Right lobe of liver (tissue), 6 donors: ENCODE results near the gene DLGAP4. TPM values are rescaled to one million over a fixed set of nuclear protein-coding genes. Genes with fewer than 3 reads are reported as not detected.

Experiments used
- ATAC-seq, 4 donors: fragments of 200-7000 bp; cut with Tn5 transposase; one replicate each; pipeline ENCODE4 v1.9.1; 2020; ENCODE audit warnings: mild to moderate bottlenecking in 4 of 4, moderate library complexity in 4 of 4
- DNase-seq, 3 donors: peaks; one replicate each; pipeline ENCODE4 v3.0.0-alpha.2; 2020
- H3K27ac ChIP-seq, 3 donors: fragments of 200-600 bp; one replicate each; pipeline ENCODE4 v1.8.0; 2022
- H3K27me3 ChIP-seq, 2 donors: fragments of 200-600 bp; one replicate each; pipeline ENCODE4 v1.8.0; 2022
- H3K36me3 ChIP-seq, 4 donors: fragments of 200-600 bp; sonication (generic) in 1 of 4; one replicate each; pipeline versions ENCODE4 v1.5.1 to v1.8.0; 2017 to 2022; ENCODE audit warnings: control low read depth in 1 of 4
- H3K4me1 ChIP-seq, 4 donors: fragments of 200-600 bp; sonication (generic) in 1 of 4; one replicate each; pipeline versions ENCODE4 v1.5.1 to v1.8.0; 2017 to 2022; ENCODE audit warnings: control low read depth in 1 of 4
- H3K4me3 ChIP-seq, 3 donors: fragments of 200-600 bp; one replicate each; pipeline ENCODE4 v1.8.0; 2022
- H3K9me3 ChIP-seq, 4 donors: fragments of 200-600 bp; sonication (generic) in 1 of 4; one replicate each; pipeline versions ENCODE4 v1.5.1 to v1.8.0; 2017 to 2022; ENCODE audit warnings: control low read depth in 1 of 4
- CTCF ChIP-seq, 4 donors: fragments of 200-600 bp in 3 of 4; fragments of 450-650 bp in 1 of 4; IDR thresholded peaks; one replicate each; pipeline versions ENCODE4 v1.5.1 to v1.8.0; 2016 to 2022; ENCODE audit warnings: antibody characterized with exemption in 4 of 4, mild to moderate bottlenecking in 2 of 4
- POLR2A ChIP-seq: fragments of 450-650 bp; IDR thresholded peaks from one replicate; pipeline ENCODE4 v1.6.1; 2017; ENCODE audit warnings: antibody characterized with exemption, mild to moderate bottlenecking
- WGBS: methylation state at CpG from one replicate; pipeline ENCODE4 v1.1.6; 2018; ENCODE audit warnings: low coverage, low lambda C conversion rate; ENCODE audit not compliant: insufficient coverage; ENCODE audit errors: missing lambda C conversion rate; 5-methylcytosine and 5-hydroxymethylcytosine counted together
- intact Hi-C, 2 donors: fragments of 100-400 bp; cut with DNase I; formaldehyde crosslinking; loops; one replicate each; pipeline versions ENCODE4 v1.11.2 to v1.14.1; 2022
- total RNA-seq, 6 experiments: library from RNA; depleted of rRNA in 2 of 6; stranded (reverse); fragments of >200 nt in 2 of 6; fragmentation: NEBNext Ultra II Directional in 3 of 6; extraction: Animal tissue kit (Norgen Biotek cat#: 25700) in 3 of 6; gene quantifications; one replicate each; pipeline versions ENCODE4 v1.1.0 to v1.2.4, GENCODE V29; 2016 to 2023
- donor health status: DM: no; HTN: yes; CAD: no.
- donor health status: DM: no; HTN: no; CAD: no.
- donor health status: DM: no; HTN: no; CAD: no.
- donor health status: DM: no; HTN: yes; CAD: no.
- donor health status: DM: no; HTN: yes; CAD: no.

The DLGAP4 gene
- total RNA-seq, 6 experiments from 2014 or later: 15.5 to 35.1 (median 23.2) TPM

DNA sequence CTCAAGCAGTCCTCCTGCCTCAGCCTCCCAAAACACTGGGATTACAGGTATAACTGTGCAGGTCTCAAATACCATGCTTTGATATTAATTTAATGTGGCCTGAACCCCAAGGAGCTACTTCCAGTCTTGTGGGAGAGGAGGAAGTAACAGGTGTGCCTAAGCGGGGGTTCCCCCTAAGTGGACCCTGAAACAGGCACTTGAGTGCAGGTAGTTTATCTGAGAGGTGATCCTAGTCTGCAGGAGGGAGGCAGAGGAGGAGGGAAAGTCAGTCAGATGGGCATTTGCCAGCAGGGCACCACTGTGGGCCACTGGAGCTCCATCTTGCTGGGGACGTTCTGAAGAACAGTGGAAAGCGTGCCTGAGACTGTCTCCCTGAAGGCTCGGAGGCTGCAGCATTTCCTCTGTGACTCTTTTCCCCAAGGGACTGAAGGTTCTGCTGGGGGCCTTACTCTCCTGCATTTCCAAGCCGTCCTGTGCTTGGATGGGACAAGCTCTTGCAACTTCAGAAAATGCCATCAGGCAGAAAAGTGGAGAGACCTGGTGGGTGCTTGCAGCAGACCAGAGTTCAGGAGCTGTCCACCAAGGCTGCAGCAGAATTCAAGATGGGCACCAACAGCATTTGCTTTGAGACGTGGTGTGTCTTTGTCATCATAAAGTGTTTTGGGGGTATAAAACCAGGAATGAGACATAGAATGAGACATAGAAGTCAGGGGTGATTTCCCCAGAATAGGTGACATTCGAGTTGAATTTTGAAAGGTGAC lies 4.6 kb upstream of the DLGAP4 start:
- peaks cover 5 to 9% of the 10 kb centered on the region in 2 donors for H3K27me3 ChIP-seq
- WGBS: 34% methylated on average over 7 of the region's 7 CpGs
- DNase-seq (no peak), ATAC-seq (no peak)
- H3K9me3 ChIP-seq: no peaks in the 10 kb centered on the region
- no peaks in the 10 kb centered on the region for H3K36me3 ChIP-seq
- H3K4me3 ChIP-seq: no peak overlapping the region
- no peak for TF ChIP-seq CTCF (IDR thresholded peaks at IDR 0.05)
- TF ChIP-seq POLR2A: no peak
- H3K4me1 ChIP-seq: peaks cover 0 to 1% (median under 1%) of the 10 kb centered on the region in 4 donors
- intact Hi-C loops: no loop called here
- H3K27ac ChIP-seq: no peak overlapping the region

GRCh38 chr20:36303020-36303595 lies 3.0 kb upstream of the DLGAP4 start:
- intact Hi-C loops: no loop called here
- Histone ChIP-seq H3K27me3 (peaks cover 5 to 14% of the 10 kb centered on the region in 2 donors), H3K27ac (no peak overlapping the region), H3K36me3 (no peaks in the 10 kb centered on the region), H3K4me1 (peaks cover 0 to 6% (median 3%) of the 10 kb centered on the region in 4 donors), H3K9me3 (no peaks in the 10 kb centered on the region), H3K4me3 (no peak overlapping the region)
- WGBS: 14% methylated on average over 12 of the region's 14 CpGs
- ATAC-seq (no peak), DNase-seq (no peak)
- TF ChIP-seq CTCF (IDR thresholded peaks at IDR 0.05) (no peak), POLR2A (no peak)

GRCh38 chr20:36303831-36304230 lies 2.3 kb upstream of the DLGAP4 start:
- no peaks in the 10 kb centered on the region for H3K9me3 ChIP-seq
- DNase-seq (no peak), ATAC-seq (no peak)
- H3K27ac ChIP-seq: no peak overlapping the region
- H3K27me3 ChIP-seq: peaks cover 5 to 14% of the 10 kb centered on the region in 2 donors
- H3K36me3 ChIP-seq: no peaks in the 10 kb centered on the region
- intact Hi-C loops: no loop called here
- peaks cover 0 to 6% (median 3%) of the 10 kb centered on the region in 4 donors for H3K4me1 ChIP-seq
- no peak for TF ChIP-seq POLR2A
- no peak for TF ChIP-seq CTCF (IDR thresholded peaks at IDR 0.05)
- 50% methylated on average over 1 of the region's 1 CpG for WGBS
- H3K4me3 ChIP-seq: no peak overlapping the region

DNA sequence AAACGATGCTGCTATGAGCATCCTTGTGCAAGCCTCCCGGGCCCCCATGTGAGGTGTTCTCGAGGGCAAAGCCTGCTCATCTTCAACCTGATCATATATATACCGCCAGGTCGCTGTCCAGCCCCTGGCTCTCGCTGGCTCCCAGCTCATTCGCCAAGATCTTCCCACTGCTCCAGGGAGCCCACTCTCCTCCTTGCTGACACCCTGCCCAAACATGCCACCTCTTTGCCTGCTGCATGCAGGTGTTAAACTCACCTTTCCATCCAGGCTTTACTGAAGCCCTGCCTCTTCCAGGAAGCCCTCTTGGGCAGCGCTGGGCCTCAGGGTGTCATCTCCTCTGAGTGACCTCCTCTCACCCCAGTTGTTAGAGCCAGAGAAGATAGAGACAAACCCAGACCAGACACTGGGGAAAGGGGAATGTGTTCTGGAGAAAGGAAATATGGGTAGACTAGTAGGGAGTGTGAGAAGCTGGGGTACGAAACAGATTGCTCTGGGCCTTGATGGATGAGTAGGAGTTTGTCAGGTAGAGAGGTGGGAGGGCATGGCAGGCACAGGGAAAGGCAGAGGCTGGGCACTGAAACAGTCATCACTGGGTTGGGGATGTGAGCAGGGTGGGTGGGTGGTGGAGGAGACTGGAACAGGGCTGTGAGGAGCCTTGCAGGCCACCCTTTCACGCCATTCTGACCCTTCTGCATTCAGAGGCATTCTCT lies 1.2 kb upstream of the DLGAP4 start:
- DNase-seq (no peak), ATAC-seq (no peak)
- no peaks in the 10 kb centered on the region for H3K36me3 ChIP-seq
- intact Hi-C loops: no loop called here
- no peak for TF ChIP-seq CTCF (IDR thresholded peaks at IDR 0.05)
- TF ChIP-seq POLR2A: no peak
- H3K27ac ChIP-seq: no peak overlapping the region
- peaks cover 0 to 6% (median 3%) of the 10 kb centered on the region in 4 donors for H3K4me1 ChIP-seq
- 41% methylated on average over 9 of the region's 10 CpGs for WGBS
- no peaks in the 10 kb centered on the region for H3K9me3 ChIP-seq
- H3K27me3 ChIP-seq: peaks cover 5 to 14% of the 10 kb centered on the region in 2 donors
- H3K4me3 ChIP-seq: no peak overlapping the region
